Activated effector memory CD4-positive, alpha-beta T cell treated with Interleukin-2 at 50 U/mL for 16 hours (primary cell): ENCODE data around the gene EDEM1.

Experiments
- DNase-seq: peaks from one replicate; pipeline ENCODE4 v3.0.0-alpha.2; 2020

Gene EDEM1

GRCh38 chr3:5202222-5202621, 14.7 kb downstream of the EDEM1 start:
- DNase-seq = no peak

GRCh38 chr3:5205165-5205941, 17.8 kb downstream of the EDEM1 start:
- DNase-seq = no peak

GRCh38 chr3:5210926-5211325, 23.4 kb downstream of the EDEM1 start:
- DNase-seq = no peak

GRCh38 chr3:5212628-5213573, 25.4 kb downstream of the EDEM1 start:
- DNase-seq = no peak

GRCh38 chr3:5213574-5213966, 26.1 kb downstream of the EDEM1 start:
- no peak for DNase-seq

DNA sequence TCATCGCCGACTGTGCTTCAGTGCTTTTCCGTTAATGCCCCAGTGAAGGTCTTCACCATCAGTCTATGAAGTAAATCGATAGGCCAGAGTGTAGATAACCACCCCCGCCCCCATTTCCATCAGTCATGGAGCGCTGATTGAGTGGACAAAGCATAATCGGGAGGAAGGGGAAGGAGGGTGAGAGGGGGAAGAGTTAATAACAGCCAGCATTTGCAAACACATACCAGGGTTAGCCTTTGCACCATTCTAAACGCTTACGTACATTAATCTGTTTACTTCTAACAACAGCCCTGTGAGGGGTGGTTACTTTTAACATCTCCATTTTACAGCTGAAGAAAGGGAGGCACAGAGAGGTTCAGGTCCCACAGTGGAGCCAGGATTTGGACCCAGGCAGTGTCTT, 26.8 kb downstream of the EDEM1 start:
- DNase-seq = no peak

GRCh38 chr3:5217824-5218595, 30.5 kb downstream of the EDEM1 start:
- DNase-seq = no peak

DNA sequence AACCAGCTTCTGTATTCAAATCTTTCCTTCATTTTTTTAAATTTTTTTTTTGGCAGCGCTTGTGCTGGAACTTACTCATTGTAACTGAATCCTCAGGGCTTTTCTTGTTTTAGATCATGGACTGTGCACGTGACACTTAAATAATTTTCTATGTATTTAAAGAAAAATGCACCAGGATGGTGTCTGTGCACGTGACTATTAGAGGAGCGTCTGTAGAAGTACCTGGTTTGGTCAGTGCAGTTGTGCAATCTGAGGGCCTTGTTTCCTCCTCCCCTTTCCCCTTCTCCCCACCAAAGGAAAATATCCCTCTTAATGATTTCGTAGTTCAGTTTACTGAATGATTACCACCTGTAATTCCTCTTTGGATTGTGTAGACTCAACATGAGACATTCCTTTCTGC, 31.3 kb downstream of the EDEM1 start:
- no peak for DNase-seq

- DNase-seq = no peak
These were observed 31.7 kb downstream of the EDEM1 start for GRCh38 chr3:5219216-5219615.

- DNase-seq = no peak
These were observed 32.7 kb downstream of the EDEM1 start for GRCh38 chr3:5220193-5220592.

DNA sequence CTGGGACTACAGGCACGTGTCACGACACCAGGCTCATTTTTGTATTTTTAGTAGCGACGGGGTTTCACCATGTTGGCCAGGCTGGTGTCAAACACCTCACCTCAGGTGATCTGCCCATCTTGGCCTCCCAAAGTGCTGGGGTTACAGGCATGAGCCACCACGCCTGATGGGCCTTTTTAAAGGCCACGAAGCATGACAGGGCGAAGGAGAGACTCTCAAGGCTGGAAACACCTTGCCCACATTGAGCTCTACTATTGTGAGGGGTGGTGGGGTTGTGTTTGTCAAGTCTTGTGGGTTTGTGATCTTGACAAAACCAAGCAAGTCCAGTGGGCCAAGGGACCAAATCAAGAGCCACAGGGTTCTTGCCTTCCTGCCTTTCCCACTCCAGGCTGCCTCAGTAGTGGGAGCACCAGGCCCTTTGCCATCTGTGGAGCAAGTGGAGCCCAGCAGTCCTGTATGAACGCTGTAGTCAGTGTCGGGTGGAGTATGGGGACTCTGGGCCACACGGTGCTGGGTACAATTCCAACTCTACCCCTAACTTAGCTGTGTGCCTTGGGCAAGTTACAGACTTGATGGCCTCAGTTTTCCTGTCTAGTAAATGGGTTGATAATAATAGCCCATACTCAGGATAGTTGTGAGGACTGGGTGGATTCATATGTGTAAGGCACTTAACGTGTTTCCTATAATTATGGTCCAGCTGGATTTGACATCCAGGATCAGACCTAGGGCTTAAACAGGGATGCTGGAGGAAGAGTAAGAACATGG, 33.3 kb downstream of the EDEM1 start:
- no peak for DNase-seq

GRCh38 chr3:5221701-5222100, 34.2 kb downstream of the EDEM1 start:
- DNase-seq = no peak

DNA sequence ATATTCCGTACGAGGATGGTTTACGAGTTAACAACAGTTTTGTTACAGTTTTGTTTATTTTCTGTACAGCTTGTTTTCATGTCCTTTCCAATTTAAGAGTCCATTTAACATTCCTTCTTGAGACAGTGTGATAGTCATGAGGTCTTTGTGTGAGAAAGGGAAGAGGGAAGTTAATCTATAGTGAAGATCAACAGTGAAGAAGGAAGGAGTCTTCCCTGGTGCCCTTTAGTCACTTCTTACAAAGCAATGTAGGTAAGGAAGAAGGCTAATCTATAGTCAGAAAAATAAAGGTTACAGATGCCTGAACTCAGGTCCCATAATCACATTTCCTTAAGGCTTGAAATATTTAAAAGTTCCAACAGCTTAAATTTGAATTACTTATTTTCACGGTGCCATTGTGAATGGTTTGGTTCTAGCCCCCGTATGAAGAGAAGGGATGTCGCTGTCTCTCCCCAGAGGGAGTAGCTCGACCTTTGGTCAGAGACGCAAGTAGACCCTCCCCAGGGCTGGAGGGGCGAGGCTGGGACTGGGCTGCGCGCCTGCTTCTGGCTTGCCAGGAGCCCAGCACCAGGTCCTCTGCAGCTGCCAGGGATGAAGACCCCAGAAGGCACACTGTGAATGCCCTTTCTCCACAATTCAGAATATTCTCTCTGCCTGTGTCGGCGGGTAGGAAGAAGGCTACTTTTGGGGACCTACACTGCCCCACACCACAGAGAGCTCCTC, 34.9 kb downstream of the EDEM1 start:
- DNase-seq = no peak

GRCh38 chr3:5226783-5227182, 39.3 kb downstream of the EDEM1 start:
- DNase-seq = no peak

DNA sequence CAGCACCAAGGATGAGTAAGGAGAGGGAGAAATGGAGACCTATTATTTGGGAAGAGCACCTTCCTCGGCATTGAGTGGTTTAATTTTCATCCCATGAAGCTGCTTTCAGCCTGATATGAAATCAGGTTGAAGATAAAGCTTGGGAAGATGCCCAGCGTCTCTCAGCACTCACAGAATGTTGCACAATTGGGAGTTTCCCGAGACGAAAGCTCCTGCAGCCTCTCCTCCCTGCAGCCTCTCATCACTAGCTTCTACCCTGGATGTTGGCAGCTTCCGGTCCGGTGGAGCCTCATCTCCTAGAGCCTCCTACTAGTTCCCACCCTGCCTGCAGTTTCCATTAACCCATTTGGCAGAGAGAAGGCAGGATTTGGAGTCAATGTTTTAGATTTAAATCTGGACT, 40.3 kb downstream of the EDEM1 start:
- no peak for DNase-seq

DNA sequence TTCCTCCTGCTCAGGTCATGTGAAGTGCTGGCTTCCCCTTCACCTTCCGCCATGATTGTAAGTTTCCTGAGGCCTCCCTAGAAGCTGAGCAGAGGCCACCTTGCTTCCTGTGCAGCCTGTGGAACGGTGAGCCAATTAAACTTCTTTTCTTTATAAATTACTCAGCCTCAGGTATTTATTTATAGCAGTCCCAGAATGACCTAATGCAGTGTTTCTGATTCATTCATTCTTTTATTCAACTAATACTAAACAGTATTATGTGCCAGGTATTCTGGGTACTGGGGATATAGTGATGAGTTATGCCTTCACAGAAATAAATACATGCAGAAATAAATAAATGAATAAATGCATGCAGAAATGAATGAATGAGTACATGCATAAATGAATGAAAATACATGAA, 41.9 kb downstream of the EDEM1 start:
- DNase-seq = no peak

DNA sequence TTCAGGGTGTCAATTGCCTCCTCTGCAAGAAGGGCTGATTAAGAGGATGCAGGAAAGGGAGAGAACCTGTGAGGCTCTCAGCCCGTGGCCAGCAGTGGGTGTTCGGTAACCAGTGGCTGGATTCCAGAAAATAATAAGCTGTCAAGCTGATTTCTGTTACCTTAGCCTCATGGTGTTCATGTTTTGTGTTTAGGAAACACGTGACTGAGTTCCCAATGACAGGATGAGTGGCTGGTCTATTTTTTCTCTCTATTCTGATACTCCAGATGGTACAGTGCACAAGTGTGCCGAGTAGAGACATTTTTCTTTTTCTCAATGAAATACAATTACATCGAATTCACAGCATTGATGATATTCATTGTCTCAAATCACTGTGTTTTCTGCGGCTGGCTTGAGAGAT, 43.6 kb downstream of the EDEM1 start:
- DNase-seq = no peak

- DNase-seq = no peak
These were observed 44.0 kb downstream of the EDEM1 start for GRCh38 chr3:5231487-5231886.

GRCh38 chr3:5232570-5232969, 45.1 kb downstream of the EDEM1 start:
- no peak for DNase-seq

DNA sequence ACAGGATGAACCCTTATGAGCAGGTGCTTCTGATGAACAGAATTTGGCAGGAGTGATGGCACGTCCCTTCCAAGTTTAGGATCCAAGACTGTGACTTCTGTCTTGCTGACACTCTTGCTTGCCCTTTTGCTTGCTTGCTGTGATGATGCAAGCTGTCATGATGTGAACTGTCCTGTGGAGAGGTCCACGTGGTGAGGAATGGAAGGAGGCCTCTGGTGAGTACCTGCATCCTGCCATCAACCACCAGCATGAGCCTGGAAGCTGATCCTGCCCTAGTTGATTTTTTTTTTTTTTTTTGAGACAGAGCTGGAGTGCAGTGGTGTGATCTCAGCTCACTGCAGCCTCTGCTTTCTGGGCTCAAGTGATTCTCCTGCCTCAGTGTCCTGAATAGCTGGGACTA, 45.5 kb downstream of the EDEM1 start:
- DNase-seq = no peak

GRCh38 chr3:5235655-5236054, 48.1 kb downstream of the EDEM1 start:
- DNase-seq = no peak

DNA sequence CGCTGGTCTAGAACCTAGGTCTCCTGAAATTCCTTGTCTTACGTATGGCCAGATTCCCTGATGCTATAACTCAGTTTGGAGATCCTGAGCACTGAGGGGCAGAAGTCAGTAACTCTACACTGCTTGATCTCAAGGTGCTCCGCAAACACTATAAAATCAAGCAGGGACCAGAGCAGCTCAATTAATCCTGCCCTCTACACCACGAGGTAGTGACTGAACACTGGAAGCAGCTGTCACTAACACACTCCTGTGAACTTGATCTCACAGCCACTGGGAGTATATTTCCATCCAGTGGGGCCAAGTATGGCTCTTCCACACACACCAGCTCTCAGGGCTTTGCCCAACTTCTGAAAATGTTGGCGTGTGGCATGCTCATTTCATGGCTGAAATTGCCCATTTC, 51.0 kb downstream of the EDEM1 start:
- no peak for DNase-seq
